SW480 (cell line): ENCODE measurements around the gene ZNF334.

Source experiments
- DNase-seq: peaks from one replicate; pipeline ENCODE4 v3.0.0-alpha.2; 2016; ENCODE audit warnings: low spot score

Gene ZNF334

GRCh38 chr20:46512943-46513844 is at the start of gene ZNF334:
TSS of gene ZNF334 (minus strand) at chr20:46513559. CDS start at chr20:46512102, 1,457 bp downstream.
- no peak for DNase-seq

GRCh38 chr20:46562373-46563169 is 49.2 kb upstream of the ZNF334 start:
- peak; percentile 63 for DNase-seq

- DNase-seq = no peak
Measured at GRCh38 chr20:46562009-46562372, 48.6 kb upstream of the ZNF334 start.

- no peak for DNase-seq
Measured at GRCh38 chr20:46559685-46560440, 46.5 kb upstream of the ZNF334 start.

- no peak for DNase-seq
Measured at GRCh38 chr20:46559001-46559400, 45.6 kb upstream of the ZNF334 start.

GRCh38 chr20:46558511-46558959 is 45.2 kb upstream of the ZNF334 start:
- peak; percentile 55 for DNase-seq

- DNase-seq = no peak
Measured at GRCh38 chr20:46557231-46557956, 44.0 kb upstream of the ZNF334 start.

- no peak for DNase-seq
Measured at GRCh38 chr20:46555370-46555956, 42.1 kb upstream of the ZNF334 start.

GRCh38 chr20:46554828-46555227 is 41.5 kb upstream of the ZNF334 start:
- DNase-seq = no peak

GRCh38 chr20:46553926-46554325 is 40.6 kb upstream of the ZNF334 start:
- DNase-seq = no peak

GRCh38 chr20:46552460-46553420 is 39.4 kb upstream of the ZNF334 start:
- no peak for DNase-seq

GRCh38 chr20:46551522-46552381 is 38.4 kb upstream of the ZNF334 start:
- no peak for DNase-seq

GRCh38 chr20:46550461-46550860 is 37.1 kb upstream of the ZNF334 start, which contains the start of gene OCSTAMP:
TSS of gene OCSTAMP (minus strand) at chr20:46550654. CDS start at chr20:46550560, 94 bp downstream.
- no peak for DNase-seq

- no peak for DNase-seq
Measured at GRCh38 chr20:46549188-46549972, 36.0 kb upstream of the ZNF334 start.

GRCh38 chr20:46548688-46549087 is 35.3 kb upstream of the ZNF334 start:
- no peak for DNase-seq

- no peak for DNase-seq
Measured at GRCh38 chr20:46547995-46548394, 34.6 kb upstream of the ZNF334 start.

- DNase-seq = no peak
Measured at GRCh38 chr20:46546936-46547335, 33.6 kb upstream of the ZNF334 start.

- no peak for DNase-seq
Measured at GRCh38 chr20:46546298-46546697, 32.9 kb upstream of the ZNF334 start.
